HUDEP-2 (cell line): Measurements from ENCODE around the gene PCDHGB2.
A peak's percentile ranks its signal among the peaks of the same experiment; 100 is the strongest.

Experiments
- DNase-seq, 76 experiments: peaks; one replicate each; lab custom pipeline; 2025; ENCODE audit not compliant: unreplicated experiment in 76 of 76; lab: John Stamatoyannopoulos, UW

Gene PCDHGB2

DNA sequence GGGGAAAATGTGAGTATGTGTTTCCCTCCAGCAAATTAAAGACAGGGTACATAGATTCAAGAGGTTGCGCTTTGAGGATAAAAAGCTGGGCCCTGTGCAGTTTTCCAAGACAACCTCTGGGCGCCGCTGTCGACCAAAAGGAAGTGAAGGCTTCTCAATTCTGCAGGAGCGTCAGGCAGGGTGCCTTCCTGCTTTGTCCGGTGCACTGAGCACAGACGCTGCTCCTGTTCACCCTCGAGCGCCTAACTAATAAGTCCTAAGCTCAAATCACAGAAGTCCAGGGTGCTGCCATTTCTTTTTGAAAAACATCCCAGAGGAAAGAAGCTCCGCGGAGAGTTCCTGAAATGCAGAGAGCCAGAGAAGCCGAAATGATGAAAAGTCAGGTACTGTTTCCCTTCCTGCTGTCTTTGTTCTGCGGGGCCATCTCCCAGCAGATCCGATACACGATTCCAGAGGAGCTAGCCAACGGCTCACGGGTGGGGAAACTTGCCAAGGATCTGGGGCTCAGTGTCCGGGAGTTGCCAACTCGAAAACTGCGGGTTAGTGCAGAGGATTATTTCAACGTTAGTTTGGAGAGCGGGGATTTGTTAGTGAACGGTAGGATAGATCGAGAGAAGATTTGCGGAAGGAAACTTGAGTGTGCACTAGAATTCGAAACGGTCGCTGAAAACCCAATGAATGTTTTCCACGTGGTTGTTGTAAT is 9.7 kb upstream of the PCDHGB2 start, which contains the start of gene PCDHGB1:
TSS of gene PCDHGB1 (plus strand) at position 183 of the 703 bp plus-strand sequence. CDS start at position 345, 162 bp downstream.
- DNase-seq, result peak in 1 of 76 experiments; percentile 1

- DNase-seq, result no peak
Observed at GRCh38 chr5:141351591-141351990, 8.2 kb upstream of the PCDHGB2 start.

GRCh38 chr5:141354900-141355469 is 4.8 kb upstream of the PCDHGB2 start, which contains the start of gene PCDHGA4:
PCDHGA4 (plus strand) TSS chr5:141355021; CDS start chr5:141355108, 87 bp downstream.
- DNase-seq, result no peak

GRCh38 chr5:141355641-141356040 is 4.2 kb upstream of the PCDHGB2 start:
- no peak for DNase-seq

GRCh38 chr5:141356133-141356532 is 3.7 kb upstream of the PCDHGB2 start:
- no peak for DNase-seq

DNA sequence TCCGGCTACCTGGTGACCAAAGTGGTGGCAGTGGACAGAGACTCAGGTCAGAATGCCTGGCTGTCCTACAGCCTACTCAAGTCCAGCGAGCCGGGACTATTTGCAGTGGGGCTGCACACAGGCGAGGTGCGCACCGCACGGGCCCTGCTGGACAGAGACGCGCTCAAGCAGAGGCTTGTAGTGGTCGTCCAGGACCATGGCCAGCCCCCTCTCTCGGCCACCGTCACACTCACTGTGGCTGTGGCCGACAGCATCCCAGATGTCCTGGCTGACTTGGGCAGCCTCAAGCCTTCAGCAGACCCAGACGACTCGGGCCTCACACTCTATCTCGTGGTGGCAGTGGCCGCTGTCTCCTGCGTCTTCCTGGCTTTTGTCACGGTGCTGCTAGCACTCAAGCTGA is 2.8 kb upstream of the PCDHGB2 start:
- no peak for DNase-seq

DNA sequence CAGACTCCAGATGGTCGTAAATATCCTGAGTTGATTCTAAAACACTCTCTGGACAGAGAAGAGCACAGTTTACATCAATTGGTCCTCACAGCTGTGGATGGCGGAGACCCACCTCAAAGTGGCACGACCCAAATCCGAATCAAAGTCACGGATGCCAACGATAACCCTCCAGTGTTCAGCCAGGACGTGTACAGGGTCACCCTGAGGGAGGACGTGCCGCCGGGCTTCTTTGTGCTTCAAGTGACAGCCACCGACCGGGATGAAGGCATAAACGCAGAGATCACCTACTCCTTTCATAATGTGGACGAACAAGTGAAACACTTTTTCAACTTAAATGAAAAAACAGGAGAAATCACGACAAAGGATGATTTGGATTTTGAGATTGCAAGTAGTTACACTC is 891 bp downstream of the PCDHGB2 start:
- no peak for DNase-seq

DNA sequence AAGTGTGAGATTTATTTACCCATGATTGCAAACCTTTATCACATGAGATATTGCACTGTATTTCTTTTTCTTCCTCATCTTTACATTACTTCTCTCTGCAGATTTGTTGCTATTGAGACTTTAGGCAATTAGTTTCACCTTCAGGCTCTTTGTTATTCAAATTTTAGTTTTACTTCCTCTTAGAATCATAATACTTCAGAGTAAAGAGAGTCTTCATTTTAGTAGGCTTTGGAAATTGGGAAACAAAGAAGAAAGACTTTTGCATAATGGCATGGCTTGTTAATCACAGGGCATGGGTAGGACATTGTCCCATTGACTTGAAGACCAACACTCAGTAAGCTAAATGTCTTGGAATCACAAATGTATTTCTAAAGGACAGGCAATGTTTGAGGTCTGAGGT is 2.9 kb downstream of the PCDHGB2 start:
- DNase-seq, result no peak

GRCh38 chr5:141363952-141364660 is 4.3 kb downstream of the PCDHGB2 start, which contains the start of gene PCDHGA5:
PCDHGA5 (plus strand) TSS chr5:141364162; CDS start chr5:141364331, 169 bp downstream.
- no peak for DNase-seq

GRCh38 chr5:141366016-141366896 is 6.5 kb downstream of the PCDHGB2 start:
- no peak for DNase-seq

DNA sequence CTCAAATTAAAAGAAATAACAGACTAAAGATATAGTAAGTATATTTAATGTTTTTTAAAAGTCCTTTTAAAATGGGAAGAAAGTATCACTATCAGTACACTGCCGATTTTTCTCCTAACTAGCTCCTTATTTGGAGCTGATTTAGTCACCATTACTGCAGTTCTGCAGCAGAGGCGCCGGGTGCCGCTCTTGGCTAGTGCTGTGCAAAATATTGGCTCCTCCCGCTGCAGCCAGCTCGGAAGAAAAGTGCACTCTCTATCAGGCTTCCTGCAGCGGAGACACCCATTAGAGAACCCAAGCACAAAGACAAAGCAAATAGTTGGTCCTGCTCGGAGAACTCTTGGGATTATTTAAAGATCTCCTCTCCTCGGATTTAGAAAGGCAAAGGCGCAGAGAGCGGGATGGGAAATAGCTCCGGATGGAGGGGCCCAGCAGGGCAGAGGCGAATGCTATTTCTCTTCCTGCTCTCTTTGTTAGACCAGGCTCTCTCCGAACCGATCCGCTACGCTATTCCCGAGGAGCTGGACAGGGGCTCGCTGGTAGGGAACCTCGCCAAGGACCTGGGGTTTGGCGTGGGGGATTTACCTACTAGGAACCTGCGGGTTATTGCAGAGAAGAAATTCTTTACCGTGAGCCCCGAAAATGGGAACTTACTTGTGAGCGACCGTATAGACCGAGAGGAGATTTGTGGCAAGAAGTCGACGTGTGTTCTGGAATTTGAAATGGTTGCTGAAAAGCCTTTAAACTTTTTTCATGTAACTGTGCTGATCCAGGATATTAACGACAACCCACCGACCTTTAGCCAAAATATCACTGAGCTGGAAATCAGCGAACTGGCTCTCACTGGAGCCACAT is 10.4 kb downstream of the PCDHGB2 start, which contains the start of gene PCDHGB3:
TSS of gene PCDHGB3 (plus strand) at position 249 of the 855 bp plus-strand sequence. CDS start at position 402, 153 bp downstream.
- DNase-seq, result peak in 18 of 76 experiments; percentile 1 to 38 (median 12)

- DNase-seq, result no peak
Observed at GRCh38 chr5:141371572-141372475, 12.0 kb downstream of the PCDHGB2 start.

DNA sequence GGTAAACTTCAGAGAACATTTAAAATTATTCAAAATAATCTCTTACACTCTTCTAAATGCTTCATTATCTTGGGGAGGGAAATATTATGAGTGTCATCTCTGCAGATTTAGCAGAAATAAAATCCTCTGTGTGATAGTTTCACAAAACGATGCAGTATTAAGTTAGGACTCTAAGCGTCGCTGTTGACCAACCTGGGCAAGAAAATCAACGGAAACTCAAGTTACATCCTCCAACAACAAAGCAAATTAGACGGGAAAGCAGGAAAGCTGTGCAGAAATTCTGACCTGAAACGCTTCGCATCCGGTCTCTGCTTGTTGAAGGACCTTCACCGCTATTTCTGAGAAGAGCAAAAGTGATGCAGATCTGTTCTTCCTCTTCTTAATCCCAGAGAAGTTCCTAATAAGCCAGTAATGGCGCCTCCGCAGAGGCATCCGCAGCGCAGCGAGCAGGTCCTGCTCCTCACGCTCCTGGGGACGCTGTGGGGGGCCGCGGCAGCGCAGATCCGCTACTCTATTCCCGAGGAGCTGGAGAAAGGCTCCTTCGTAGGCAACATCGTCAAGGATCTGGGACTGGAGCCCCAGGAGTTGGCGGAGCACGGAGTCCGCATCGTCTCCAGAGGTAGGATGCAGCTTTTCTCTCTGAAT is 14.0 kb downstream of the PCDHGB2 start, which contains the start of gene PCDHGA6:
TSS of gene PCDHGA6 (plus strand) at position 219 of the 645 bp plus-strand sequence. CDS start at position 412, 193 bp downstream.
- peak in 1 of 76 experiments; percentile 1 for DNase-seq

DNA sequence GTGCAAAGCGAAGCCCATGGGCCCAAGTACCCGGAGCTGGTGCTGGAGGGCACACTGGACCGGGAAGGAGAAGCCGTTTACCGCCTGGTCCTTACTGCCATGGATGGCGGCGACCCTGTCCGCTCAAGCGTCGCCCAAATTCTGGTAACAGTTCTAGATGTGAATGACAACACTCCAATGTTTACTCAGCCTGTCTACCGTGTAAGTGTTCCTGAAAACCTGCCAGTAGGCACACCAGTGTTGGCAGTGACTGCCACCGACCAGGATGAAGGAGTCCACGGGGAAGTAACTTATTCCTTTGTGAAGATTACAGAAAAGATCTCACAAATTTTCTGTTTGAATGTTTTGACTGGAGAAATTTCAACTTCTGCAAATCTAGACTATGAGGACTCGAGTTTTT is 14.8 kb downstream of the PCDHGB2 start:
- no peak for DNase-seq

DNA sequence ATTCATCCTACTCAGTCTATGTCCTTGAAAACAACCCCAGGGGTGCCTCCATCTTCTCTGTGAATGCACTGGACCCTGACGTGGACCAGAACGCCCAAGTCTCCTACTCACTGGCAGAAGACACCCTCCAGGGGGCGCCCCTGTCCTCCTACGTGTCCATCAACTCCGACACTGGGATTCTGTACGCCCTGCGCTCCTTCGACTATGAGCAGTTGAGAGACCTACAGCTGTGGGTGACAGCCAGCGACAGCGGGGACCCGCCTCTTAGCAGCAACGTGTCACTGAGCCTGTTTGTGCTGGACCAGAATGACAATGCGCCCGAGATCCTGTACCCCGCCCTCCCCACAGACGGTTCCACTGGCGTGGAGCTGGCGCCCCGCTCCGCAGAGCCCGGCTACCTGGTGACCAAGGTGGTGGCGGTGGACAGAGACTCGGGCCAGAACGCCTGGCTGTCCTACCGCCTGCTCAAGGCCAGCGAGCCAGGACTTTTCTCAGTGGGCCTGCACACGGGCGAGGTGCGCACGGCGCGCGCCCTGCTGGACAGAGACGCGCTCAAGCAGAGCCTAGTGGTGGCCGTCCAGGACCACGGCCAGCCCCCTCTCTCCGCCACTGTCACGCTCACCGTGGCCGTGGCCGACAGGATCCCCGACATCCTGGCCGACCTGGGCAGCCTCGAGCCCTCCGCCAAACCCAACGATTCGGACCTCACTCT is 15.8 kb downstream of the PCDHGB2 start:
- DNase-seq, result peak in 1 of 76 experiments; percentile 3

DNA sequence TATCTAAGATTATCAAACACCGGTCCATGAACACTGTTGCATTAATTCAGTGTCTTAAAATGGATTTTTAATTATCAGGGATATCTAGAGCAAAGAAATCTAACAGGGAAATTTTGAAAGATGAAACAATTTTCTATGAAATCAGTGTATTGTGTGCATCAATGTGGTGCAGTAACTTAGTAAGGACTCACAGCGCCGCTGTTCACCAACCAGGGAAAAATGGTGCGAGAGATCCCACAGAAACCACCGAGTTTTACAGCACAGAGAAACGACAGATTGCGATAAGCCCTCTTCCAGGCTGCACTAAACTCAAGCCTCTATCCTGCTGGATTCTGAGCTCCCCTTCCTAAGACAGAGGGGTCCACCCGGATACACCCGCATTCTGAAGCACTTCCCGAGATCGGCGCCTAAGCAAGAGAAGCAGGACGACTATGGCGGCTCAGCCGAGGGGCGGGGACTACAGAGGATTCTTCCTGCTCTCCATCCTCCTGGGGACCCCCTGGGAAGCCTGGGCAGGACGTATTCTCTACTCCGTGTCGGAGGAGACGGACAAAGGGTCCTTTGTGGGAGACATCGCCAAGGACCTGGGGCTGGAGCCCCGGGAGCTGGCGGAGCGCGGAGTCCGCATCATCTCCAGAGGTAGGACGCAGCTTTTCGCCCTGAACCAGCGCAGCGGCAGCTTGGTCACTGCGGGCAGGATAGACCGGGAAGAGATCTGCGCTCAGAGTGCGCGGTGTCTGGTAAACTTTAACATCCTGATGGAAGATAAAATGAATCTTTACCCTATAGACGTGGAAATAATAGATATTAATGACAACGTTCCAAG is 22.9 kb downstream of the PCDHGB2 start, which contains the start of gene PCDHGA7:
TSS of gene PCDHGA7 (plus strand) at position 274 of the 826 bp plus-strand sequence. CDS start at position 432, 158 bp downstream.
- DNase-seq, result no peak
